Measurements from ENCODE around the gene LRRC3C. TPM values are rescaled to one million over a fixed set of nuclear protein-coding genes. Genes with fewer than 3 reads are reported as not detected.
A peak's percentile ranks its signal among the peaks of the same experiment; 100 is the strongest.

The LRRC3C gene
- total and polyA plus RNA-seq, 4 donors, result 0.08 to 0.24 (median 0.17) TPM; not detected in 1

GRCh38 chr17:39979016-39979670 is 51.6 kb downstream of the LRRC3C start (continued):
- TF ChIP-seq REST (IDR thresholded peaks at IDR 0.05), result no peak

GRCh38 chr17:39979893-39980350 is 52.4 kb downstream of the LRRC3C start:
- peak overlapping the region; percentile 67 to 75 for H3K9ac ChIP-seq (ENCODE audit: low read depth in 1 of 2, low read length in 2 of 2)
- TF ChIP-seq JUND (IDR thresholded peaks at IDR 0.05) (no peak), MAX (IDR thresholded peaks at IDR 0.05) (no peak), FOXA1 (IDR thresholded peaks at IDR 0.05) (no peak), SP1 (IDR thresholded peaks at IDR 0.05) (no peak), NR2F2 (IDR thresholded peaks at IDR 0.05) (no peak), EGR1 (IDR thresholded peaks at IDR 0.05; ENCODE audit: low read depth in 2 of 2) (no peak), TAF1 (conservative IDR thresholded peaks at IDR 0.05) (no peak), CTCF (IDR thresholded peaks at IDR 0.05; ENCODE audit: low read depth, low read length, missing input control) (no peak), HNF4A (conservative IDR thresholded peaks at IDR 0.05) (no peak), FOXA2 (IDR thresholded peaks at IDR 0.05) (no peak), RAD21 (IDR thresholded peaks at IDR 0.05) (no peak), GABPA (IDR thresholded peaks at IDR 0.05 in 1 of 2, conservative IDR thresholded peaks at IDR 0.05 in 1 of 2) (no peak), RXRA (IDR thresholded peaks at IDR 0.05) (no peak)
- H3K9me3 ChIP-seq (ENCODE audit: control insufficient read depth in 4 of 4, low read length in 3 of 4), result no peaks in the 10 kb centered on the region
- DNase-seq (ENCODE audit: low spot score), result no peak
- peaks cover 0 to 23% (median 20%) of the 10 kb centered on the region in 4 donors for H3K4me1 ChIP-seq (ENCODE audit: control insufficient read depth in 4 of 4, insufficient read depth in 4 of 4, low read length in 3 of 4)
- H3K27me3 ChIP-seq (ENCODE audit: control insufficient read depth in 4 of 4, insufficient read depth in 4 of 4, low read length in 3 of 4), result no peaks in the 10 kb centered on the region
- H3K36me3 ChIP-seq (ENCODE audit: control insufficient read depth in 4 of 4, insufficient read depth in 3 of 4, low read depth in 1 of 4, low read length in 3 of 4), result peaks cover 6 to 9% (median 7%) of the 10 kb centered on the region in 4 donors
- peak overlapping the region; percentile 55 to 62 (median 59) for H3K4me3 ChIP-seq (ENCODE audit: low read depth in 1 of 3, low read length in 3 of 3)
- H3K27ac ChIP-seq (ENCODE audit: low read depth in 1 of 2, low read length in 2 of 2), result peak overlapping the region; percentile 51 to 86
- WGBS, result 2% methylated on average over 10 of the region's 10 CpGs

All from liver (tissue), 9 donors.